Thyroid gland (tissue), 4 donors: Measurements from ENCODE around the gene ZBTB7C.

Source experiments
- POLR2A ChIP-seq, 2 donors: fragments of 450-650 bp; IDR thresholded peaks; one replicate each; pipeline ENCODE4 v1.6.1; 2017; ENCODE audit warnings: antibody characterized with exemption in 2 of 2, mild to moderate bottlenecking in 2 of 2, moderate library complexity in 1 of 2
- TF ChIP-seq, protein P1 (sequence below), 6 experiments: fragments of 200-600 bp in 3 of 6; fragments of 450-650 bp in 3 of 6; sonication (generic) in 3 of 6; IDR thresholded peaks; one replicate each; pipeline ENCODE4 v1.5.1; 2016 to 2019; ENCODE audit warnings: antibody characterized with exemption in 6 of 6, mild to moderate bottlenecking in 2 of 6, inconsistent platforms in 1 of 6, moderate library complexity in 1 of 6

- TF ChIP-seq, protein P1, sequence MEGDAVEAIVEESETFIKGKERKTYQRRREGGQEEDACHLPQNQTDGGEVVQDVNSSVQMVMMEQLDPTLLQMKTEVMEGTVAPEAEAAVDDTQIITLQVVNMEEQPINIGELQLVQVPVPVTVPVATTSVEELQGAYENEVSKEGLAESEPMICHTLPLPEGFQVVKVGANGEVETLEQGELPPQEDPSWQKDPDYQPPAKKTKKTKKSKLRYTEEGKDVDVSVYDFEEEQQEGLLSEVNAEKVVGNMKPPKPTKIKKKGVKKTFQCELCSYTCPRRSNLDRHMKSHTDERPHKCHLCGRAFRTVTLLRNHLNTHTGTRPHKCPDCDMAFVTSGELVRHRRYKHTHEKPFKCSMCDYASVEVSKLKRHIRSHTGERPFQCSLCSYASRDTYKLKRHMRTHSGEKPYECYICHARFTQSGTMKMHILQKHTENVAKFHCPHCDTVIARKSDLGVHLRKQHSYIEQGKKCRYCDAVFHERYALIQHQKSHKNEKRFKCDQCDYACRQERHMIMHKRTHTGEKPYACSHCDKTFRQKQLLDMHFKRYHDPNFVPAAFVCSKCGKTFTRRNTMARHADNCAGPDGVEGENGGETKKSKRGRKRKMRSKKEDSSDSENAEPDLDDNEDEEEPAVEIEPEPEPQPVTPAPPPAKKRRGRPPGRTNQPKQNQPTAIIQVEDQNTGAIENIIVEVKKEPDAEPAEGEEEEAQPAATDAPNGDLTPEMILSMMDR (IDR thresholded peaks at IDR 0.05): no peak
- TF ChIP-seq POLR2A (IDR thresholded peaks at IDR 0.05): no peak
Measured at GRCh38 chr18:48430150-48430549, 21.0 kb upstream of the ZBTB7C start.
